ENCODE data around the gene TCF7. TPM values are rescaled to one million over a fixed set of nuclear protein-coding genes. Genes with fewer than 3 reads are reported as not detected.

The TCF7 gene
- total RNA-seq = 0.52 TPM

DNA sequence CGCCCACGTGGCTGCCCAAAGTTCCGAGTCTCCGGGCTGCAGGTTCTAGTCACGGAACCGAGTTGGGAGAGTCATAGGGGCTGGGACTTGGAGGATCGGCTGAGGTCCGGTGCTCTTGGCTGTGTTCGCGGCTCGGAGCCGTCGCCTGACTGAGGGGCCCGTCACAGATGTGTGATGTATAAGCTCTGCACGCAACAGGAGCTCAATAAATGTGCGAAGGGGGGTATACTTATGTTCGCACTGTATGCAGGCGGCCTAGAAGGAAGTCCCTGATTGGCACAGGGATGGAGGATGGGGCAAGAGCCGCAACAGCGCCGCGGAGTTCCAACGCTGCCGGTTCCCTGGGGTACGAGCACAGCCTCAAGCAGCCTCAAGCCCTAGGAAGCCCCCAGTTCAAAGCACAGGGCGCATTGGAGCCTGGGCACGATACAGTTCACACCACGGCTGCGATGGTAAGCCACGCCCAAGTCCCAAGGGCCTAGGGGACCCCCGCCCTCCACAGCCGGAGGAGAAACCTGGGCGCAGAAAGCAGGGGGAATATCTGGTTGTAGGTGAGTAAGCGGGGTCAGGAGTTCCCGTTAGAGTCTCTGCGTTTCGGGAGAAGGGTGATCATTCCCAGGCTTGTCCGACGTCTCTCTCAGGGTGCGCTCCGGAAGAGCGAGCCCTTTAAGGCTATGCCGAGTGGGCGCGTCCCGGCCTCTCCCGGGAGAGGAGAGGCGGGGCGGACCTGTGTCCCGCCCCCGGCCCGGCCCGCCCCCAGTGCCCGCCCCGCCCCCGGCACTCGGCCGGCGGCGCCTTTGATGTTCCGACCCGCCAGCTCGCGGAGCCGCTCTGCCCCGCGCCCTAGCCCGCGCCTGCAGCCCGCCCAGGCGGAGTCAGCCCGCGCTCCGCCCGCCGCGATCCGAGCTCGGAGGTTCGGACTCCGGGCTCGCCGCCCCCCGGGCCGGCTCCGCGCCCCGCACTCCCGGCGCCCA lies at the start of gene TCF7:
TSS of gene TCF7 (plus strand) at position 780 of the 974 bp plus-strand sequence. CDS start 226 bp downstream, outside the sequence.
- H3K36me3 ChIP-seq (ENCODE audit: control insufficient read depth in 3 of 3, insufficient read depth in 3 of 3, low read length in 3 of 3) = no peaks in the 10 kb centered on the region
- peaks cover 17 to 36% (median 34%) of the 10 kb centered on the region in 3 donors for H3K27me3 ChIP-seq (ENCODE audit: control insufficient read depth in 3 of 3, insufficient read depth in 3 of 3, low read length in 3 of 3)
- H3K9me3 ChIP-seq (ENCODE audit: control insufficient read depth in 3 of 3, low read length in 3 of 3) = no peaks in the 10 kb centered on the region
- peak within 1 kb of the TSS; percentile 20 to 72 (median 46) for H3K9ac ChIP-seq (ENCODE audit: low read depth in 1 of 3, low read length in 3 of 3)
- H3K4me1 ChIP-seq (ENCODE audit: control insufficient read depth in 3 of 3, insufficient read depth in 3 of 3, low read length in 3 of 3) = peaks cover 10 to 14% (median 12%) of the 10 kb centered on the region in 3 donors
- peak within 1 kb of the TSS; percentile 71 to 75 (median 75) for H3K4me3 ChIP-seq (ENCODE audit: low read length in 3 of 3)
- H3K27ac ChIP-seq (ENCODE audit: low read depth, low read length) = no peak within 1 kb of the TSS

DNA sequence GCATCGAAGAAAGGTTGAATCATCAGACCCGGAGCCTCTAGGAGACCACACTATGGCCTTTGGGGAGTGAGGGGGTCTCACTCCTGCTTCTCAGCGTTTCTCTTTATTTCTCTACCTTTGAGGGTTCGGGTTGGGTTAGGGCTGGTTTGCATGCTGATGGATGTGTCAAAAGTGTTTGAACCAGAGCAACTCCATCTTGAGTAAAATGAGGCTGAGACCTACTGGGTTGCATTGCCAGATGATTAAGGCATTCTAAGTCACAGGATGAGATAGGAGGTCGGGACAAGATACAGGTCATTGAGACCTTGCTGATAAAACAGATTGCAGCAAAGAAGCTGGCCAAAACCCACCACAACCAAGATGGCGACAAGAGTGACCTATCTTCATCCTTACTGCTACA lies 44.9 kb upstream of the TCF7 start:
- H3K9me3 ChIP-seq (ENCODE audit: control insufficient read depth in 3 of 3, low read length in 3 of 3) = no peaks in the 10 kb centered on the region
- peaks cover 10 to 16% (median 10%) of the 10 kb centered on the region in 3 donors for H3K27me3 ChIP-seq (ENCODE audit: control insufficient read depth in 3 of 3, insufficient read depth in 3 of 3, low read length in 3 of 3)
- no peak overlapping the region for H3K27ac ChIP-seq (ENCODE audit: low read depth, low read length)
- H3K4me3 ChIP-seq (ENCODE audit: low read length in 3 of 3) = no peak overlapping the region
- no peaks in the 10 kb centered on the region for H3K36me3 ChIP-seq (ENCODE audit: control insufficient read depth in 3 of 3, insufficient read depth in 3 of 3, low read length in 3 of 3)
- H3K9ac ChIP-seq (ENCODE audit: low read depth in 1 of 3, low read length in 3 of 3) = no peak overlapping the region
- H3K4me1 ChIP-seq (ENCODE audit: control insufficient read depth in 3 of 3, insufficient read depth in 3 of 3, low read length in 3 of 3) = peaks cover 6 to 8% (median 7%) of the 10 kb centered on the region in 3 donors

DNA sequence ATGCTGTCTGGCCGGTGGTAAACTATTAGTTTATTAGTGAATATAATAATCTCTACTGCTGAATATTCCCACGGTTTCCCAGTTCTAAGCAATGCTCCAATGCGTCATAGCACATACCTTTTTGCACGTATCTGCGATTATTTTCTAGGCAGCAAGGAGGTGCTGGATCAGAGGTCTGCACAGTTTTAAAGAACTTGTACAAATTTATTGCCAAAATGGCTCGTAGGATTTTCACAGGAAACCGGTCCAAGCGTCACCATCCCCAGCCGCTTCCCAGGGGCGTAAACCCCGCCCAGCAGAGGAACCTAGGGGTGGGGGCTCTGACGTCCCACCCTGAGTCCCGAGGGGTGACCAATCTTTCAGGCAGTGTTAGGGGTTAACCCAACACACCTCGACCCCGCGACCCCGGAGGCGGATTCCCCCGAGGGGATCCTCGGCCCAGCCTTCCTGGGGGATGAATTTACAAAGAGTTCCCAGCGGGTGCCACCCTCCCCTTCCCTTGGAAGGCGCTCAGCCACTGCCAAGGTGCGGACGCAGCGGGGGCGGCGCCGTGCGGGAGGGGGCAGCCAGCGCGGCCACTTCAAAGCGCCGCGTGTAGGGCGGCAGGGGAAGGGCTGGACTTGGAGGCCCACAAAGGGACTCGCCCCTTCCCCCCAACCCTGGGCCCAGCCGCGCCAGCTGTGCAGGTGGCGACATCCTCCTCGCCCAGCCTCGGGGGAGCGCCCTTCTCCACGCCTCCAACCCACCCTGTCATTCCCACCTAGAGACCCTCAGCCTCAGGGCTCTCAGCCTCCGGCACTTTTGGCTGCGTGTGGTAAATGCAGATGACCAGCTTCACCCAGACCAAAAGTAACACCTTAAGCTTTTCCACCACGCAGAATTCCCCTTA lies 43.5 kb upstream of the TCF7 start:
- no peaks in the 10 kb centered on the region for H3K36me3 ChIP-seq (ENCODE audit: control insufficient read depth in 3 of 3, insufficient read depth in 3 of 3, low read length in 3 of 3)
- peaks cover 10 to 16% (median 10%) of the 10 kb centered on the region in 3 donors for H3K27me3 ChIP-seq (ENCODE audit: control insufficient read depth in 3 of 3, insufficient read depth in 3 of 3, low read length in 3 of 3)
- H3K9ac ChIP-seq (ENCODE audit: low read depth in 1 of 3, low read length in 3 of 3) = peak overlapping the region in 1 of 3 donors; percentile 60
- H3K27ac ChIP-seq (ENCODE audit: low read depth, low read length) = no peak overlapping the region
- H3K4me1 ChIP-seq (ENCODE audit: control insufficient read depth in 3 of 3, insufficient read depth in 3 of 3, low read length in 3 of 3) = peaks cover 6 to 8% (median 7%) of the 10 kb centered on the region in 3 donors
- H3K9me3 ChIP-seq (ENCODE audit: control insufficient read depth in 3 of 3, low read length in 3 of 3) = no peaks in the 10 kb centered on the region
- H3K4me3 ChIP-seq (ENCODE audit: low read length in 3 of 3) = peak overlapping the region; percentile 14 to 52 (median 23)

DNA sequence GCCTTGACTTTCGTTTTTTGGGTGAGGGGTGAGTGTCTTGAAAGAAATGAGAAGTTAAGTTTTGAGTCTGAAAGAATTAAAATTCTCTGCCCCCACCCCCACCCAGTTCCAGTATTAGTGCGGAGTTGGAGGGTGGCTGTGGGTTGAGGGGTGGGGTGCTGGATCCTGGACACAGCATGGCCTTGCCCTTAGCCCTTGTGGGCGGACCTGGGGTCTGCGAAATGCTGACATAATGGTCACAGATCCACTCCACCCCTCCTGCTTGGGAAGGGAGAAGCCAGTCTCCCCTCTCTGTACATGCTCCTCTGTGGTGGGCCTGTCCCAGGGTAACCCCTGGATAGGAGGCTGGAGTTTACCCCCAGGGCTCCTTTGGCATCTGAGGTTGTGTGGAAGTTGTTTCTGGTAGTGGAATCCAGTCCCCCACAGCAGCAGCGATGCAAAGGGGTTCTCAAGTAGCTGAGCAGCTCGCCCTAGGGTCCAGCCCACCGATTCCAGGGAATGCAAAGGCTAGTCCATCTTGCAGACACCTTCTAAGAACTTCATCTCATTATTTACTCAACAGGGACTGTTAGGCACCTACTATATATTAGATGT lies 42.8 kb upstream of the TCF7 start:
- no peaks in the 10 kb centered on the region for H3K9me3 ChIP-seq (ENCODE audit: control insufficient read depth in 3 of 3, low read length in 3 of 3)
- peaks cover 6 to 8% (median 7%) of the 10 kb centered on the region in 3 donors for H3K4me1 ChIP-seq (ENCODE audit: control insufficient read depth in 3 of 3, insufficient read depth in 3 of 3, low read length in 3 of 3)
- H3K9ac ChIP-seq (ENCODE audit: low read depth in 1 of 3, low read length in 3 of 3) = no peak overlapping the region
- peak overlapping the region in 1 of 3 donors; percentile 14 for H3K4me3 ChIP-seq (ENCODE audit: low read length in 3 of 3)
- H3K27me3 ChIP-seq (ENCODE audit: control insufficient read depth in 3 of 3, insufficient read depth in 3 of 3, low read length in 3 of 3) = peaks cover 10 to 16% (median 10%) of the 10 kb centered on the region in 3 donors
- H3K27ac ChIP-seq (ENCODE audit: low read depth, low read length) = no peak overlapping the region
- no peaks in the 10 kb centered on the region for H3K36me3 ChIP-seq (ENCODE audit: control insufficient read depth in 3 of 3, insufficient read depth in 3 of 3, low read length in 3 of 3)

DNA sequence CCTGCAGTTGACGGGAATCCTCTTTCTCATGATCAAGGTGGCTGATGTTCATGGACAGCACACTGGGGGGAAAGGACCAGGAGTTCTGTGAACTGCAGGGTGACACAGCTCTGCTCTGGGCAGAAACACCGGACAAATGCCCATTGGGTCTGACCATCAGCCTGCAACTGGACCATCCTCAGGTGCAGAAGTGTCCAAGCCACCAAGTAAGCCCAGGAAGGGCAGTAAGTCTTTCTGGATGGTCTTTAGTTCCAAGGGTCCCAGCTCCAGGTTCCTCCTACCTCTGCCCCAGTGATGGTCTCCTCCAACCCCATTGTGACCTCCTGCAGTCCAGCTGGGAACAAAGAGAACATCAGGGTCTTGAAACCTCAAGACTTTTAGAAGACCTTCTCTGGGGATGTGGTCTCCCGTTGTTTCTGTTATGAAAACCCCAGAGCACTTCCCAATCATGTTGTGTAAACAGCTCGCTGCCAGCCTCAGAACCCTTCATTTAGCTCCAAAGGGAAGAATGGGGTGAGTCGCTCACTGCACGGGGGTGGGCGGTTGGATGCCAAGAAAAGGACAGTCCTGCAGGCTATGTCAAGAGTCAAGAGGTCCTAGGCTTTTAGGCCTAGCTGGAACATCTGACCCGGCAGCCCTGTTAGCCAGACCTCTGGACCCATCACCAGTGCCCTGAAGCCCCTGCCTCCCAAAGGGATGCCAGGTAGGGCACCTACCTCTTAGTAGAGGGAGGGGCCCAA lies 41.8 kb upstream of the TCF7 start:
- H3K36me3 ChIP-seq (ENCODE audit: control insufficient read depth in 3 of 3, insufficient read depth in 3 of 3, low read length in 3 of 3) = no peaks in the 10 kb centered on the region

DNA sequence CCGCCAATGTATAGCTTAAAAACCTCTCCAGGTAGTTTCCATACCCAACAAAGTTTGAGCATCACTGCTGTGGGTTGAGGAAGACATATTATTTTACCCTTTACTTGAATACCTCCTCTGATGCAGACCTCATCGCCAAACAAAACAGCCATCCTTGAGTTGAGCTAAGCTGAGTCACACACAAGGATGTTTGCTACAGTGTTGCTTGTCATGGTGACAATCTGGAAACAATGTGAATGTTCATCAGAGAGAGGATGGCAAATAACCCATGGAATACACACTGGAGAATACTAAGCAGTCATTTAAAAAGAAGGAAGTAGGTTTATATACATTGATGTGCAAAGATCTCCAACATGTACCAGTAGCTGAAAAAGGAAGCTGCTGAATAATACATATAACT lies 41.1 kb upstream of the TCF7 start:
- H3K27me3 ChIP-seq (ENCODE audit: control insufficient read depth in 3 of 3, insufficient read depth in 3 of 3, low read length in 3 of 3) = peaks cover 10 to 16% (median 10%) of the 10 kb centered on the region in 3 donors
- H3K9me3 ChIP-seq (ENCODE audit: control insufficient read depth in 3 of 3, low read length in 3 of 3) = no peaks in the 10 kb centered on the region
- no peak overlapping the region for H3K4me3 ChIP-seq (ENCODE audit: low read length in 3 of 3)
- no peak overlapping the region for H3K9ac ChIP-seq (ENCODE audit: low read depth in 1 of 3, low read length in 3 of 3)
- H3K27ac ChIP-seq (ENCODE audit: low read depth, low read length) = no peak overlapping the region
- peaks cover 6 to 15% (median 11%) of the 10 kb centered on the region in 3 donors for H3K4me1 ChIP-seq (ENCODE audit: control insufficient read depth in 3 of 3, insufficient read depth in 3 of 3, low read length in 3 of 3)
- no peaks in the 10 kb centered on the region for H3K36me3 ChIP-seq (ENCODE audit: control insufficient read depth in 3 of 3, insufficient read depth in 3 of 3, low read length in 3 of 3)

More for the DNA sequence above, 41.8 kb upstream of the TCF7 start:
- Histone ChIP-seq H3K9ac (ENCODE audit: low read depth in 1 of 3, low read length in 3 of 3) (no peak overlapping the region), H3K9me3 (ENCODE audit: control insufficient read depth in 3 of 3, low read length in 3 of 3) (no peaks in the 10 kb centered on the region), H3K4me1 (ENCODE audit: control insufficient read depth in 3 of 3, insufficient read depth in 3 of 3, low read length in 3 of 3) (peaks cover 6 to 9% (median 7%) of the 10 kb centered on the region in 3 donors), H3K4me3 (ENCODE audit: low read length in 3 of 3) (no peak overlapping the region), H3K27me3 (ENCODE audit: control insufficient read depth in 3 of 3, insufficient read depth in 3 of 3, low read length in 3 of 3) (peaks cover 10 to 16% (median 10%) of the 10 kb centered on the region in 3 donors), H3K27ac (ENCODE audit: low read depth, low read length) (no peak overlapping the region)

DNA sequence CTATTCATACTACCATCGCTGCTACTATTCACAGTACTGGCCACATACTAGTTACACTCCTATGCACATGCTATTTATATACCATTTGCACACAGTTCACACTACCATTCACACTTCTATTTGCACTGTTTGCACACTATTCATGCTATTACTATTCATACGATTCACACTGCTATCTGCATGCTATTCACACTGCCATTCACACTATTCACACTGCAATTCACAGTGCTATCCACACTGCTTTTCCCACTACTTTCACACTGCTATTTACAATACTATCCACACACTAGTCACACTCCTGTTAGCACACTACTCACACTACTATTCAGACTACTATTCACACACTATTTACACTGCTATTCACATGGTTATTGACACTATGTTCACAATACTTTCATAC lies 39.4 kb upstream of the TCF7 start:
- Histone ChIP-seq H3K27ac (ENCODE audit: low read depth, low read length) (no peak overlapping the region), H3K4me3 (ENCODE audit: low read length in 3 of 3) (no peak overlapping the region), H3K36me3 (ENCODE audit: control insufficient read depth in 3 of 3, insufficient read depth in 3 of 3, low read length in 3 of 3) (no peaks in the 10 kb centered on the region), H3K9me3 (ENCODE audit: control insufficient read depth in 3 of 3, low read length in 3 of 3) (no peaks in the 10 kb centered on the region), H3K9ac (ENCODE audit: low read depth in 1 of 3, low read length in 3 of 3) (no peak overlapping the region), H3K27me3 (ENCODE audit: control insufficient read depth in 3 of 3, insufficient read depth in 3 of 3, low read length in 3 of 3) (peaks cover 10 to 16% (median 10%) of the 10 kb centered on the region in 3 donors), H3K4me1 (ENCODE audit: control insufficient read depth in 3 of 3, insufficient read depth in 3 of 3, low read length in 3 of 3) (peaks cover 6 to 15% (median 11%) of the 10 kb centered on the region in 3 donors)

DNA sequence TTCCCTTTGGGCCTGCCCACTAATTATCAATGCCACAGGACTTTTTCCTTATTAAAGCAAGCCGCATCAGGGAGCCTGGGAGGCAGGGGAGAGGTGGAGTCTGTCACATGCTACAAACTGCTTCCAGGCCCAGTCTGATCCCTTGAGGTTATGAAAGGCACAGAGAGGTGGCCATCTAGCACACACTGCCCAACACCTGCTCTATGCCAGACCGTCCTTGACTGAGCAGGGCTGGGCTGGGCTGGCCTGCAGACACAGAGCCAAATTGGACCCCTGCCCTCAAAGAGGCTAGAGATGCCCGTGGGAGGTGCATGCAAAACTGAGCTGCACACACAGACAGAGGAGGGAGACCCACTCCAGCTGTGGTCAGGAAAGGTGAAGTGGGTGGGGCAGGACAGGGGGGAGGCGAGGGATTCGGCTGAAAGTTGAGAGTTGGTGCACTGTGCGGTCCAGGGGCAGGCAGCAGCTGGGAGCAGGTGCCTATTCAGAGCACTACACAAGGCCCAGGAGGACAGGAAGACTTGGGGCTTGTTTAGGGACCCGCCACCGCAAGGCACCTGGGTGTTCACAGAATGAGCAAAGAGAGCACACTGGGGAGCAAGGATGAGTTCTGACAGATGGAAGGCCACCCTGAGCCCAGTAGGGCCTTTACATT lies 36.4 kb upstream of the TCF7 start:
- Histone ChIP-seq H3K9ac (ENCODE audit: low read depth in 1 of 3, low read length in 3 of 3) (no peak overlapping the region), H3K36me3 (ENCODE audit: control insufficient read depth in 3 of 3, insufficient read depth in 3 of 3, low read length in 3 of 3) (no peaks in the 10 kb centered on the region), H3K4me1 (ENCODE audit: control insufficient read depth in 3 of 3, insufficient read depth in 3 of 3, low read length in 3 of 3) (peaks cover 0 to 7% (median 4%) of the 10 kb centered on the region in 3 donors), H3K4me3 (ENCODE audit: low read length in 3 of 3) (no peak overlapping the region), H3K27ac (ENCODE audit: low read depth, low read length) (no peak overlapping the region), H3K9me3 (ENCODE audit: control insufficient read depth in 3 of 3, low read length in 3 of 3) (no peaks in the 10 kb centered on the region), H3K27me3 (ENCODE audit: control insufficient read depth in 3 of 3, insufficient read depth in 3 of 3, low read length in 3 of 3) (no peaks in the 10 kb centered on the region)
